ENCODE results near the gene PEF1. TPM values are rescaled to one million over a fixed set of nuclear protein-coding genes. Genes with fewer than 3 reads are reported as not detected.

The PEF1 gene
- polyA plus RNA-seq, 4 donors, result 55.5 to 72.2 (median 59.1) TPM

DNA sequence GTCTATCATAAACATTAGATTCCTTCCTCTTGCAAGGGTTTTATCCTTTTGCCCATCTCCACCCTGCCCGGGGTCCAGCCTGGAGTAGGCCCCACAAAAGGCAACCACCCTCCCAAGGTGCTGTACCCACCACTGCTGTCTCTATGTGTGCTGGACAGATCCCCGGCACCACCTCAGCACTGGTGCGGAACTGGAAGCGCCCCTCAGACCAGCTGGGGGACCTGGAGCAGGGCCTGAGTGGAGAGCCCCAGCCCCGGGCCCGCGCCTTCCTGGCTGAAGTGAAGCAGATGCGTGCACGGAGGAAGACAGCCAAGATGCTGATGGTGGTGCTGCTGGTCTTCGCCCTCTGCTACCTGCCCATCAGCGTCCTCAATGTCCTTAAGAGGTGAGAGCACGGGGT lies 21.3 kb downstream of the PEF1 start:
- 94 to 96% (median 95%) methylated on average over 12 of the region's 12 CpGs for WGBS, 3 donors
- Histone ChIP-seq H3K27me3 (ENCODE audit: control insufficient read depth in 3 of 3, insufficient read depth in 3 of 3, low read length in 3 of 3) (no peaks in the 10 kb centered on the region), H3K4me3 (ENCODE audit: low read depth in 1 of 3, low read length in 3 of 3) (no peak overlapping the region), H3K9me3 (ENCODE audit: control insufficient read depth in 2 of 2, insufficient read depth in 1 of 2, low read depth in 1 of 2, low read length in 1 of 2) (no peaks in the 10 kb centered on the region), H3K27ac (ENCODE audit: low read depth in 1 of 3, low read length in 2 of 3) (no peak overlapping the region), H3K36me3 (ENCODE audit: control insufficient read depth in 3 of 3, insufficient read depth in 2 of 3, low read depth in 1 of 3, low read length in 3 of 3) (peaks cover 0 to 37% (median 0%) of the 10 kb centered on the region in 3 donors), H3K4me1 (ENCODE audit: control insufficient read depth in 3 of 3, insufficient read depth in 2 of 3, low read depth in 1 of 3, low read length in 2 of 3) (peaks cover 0 to under 1% (median 0%) of the 10 kb centered on the region in 3 donors)
- DNase-seq, result no peak
- FAIRE-seq, result no peak

- Histone ChIP-seq H3K36me3 (ENCODE audit: control insufficient read depth in 3 of 3, insufficient read depth in 2 of 3, low read depth in 1 of 3, low read length in 3 of 3) (peaks cover 0 to 24% (median 0%) of the 10 kb centered on the region in 3 donors), H3K9me3 (ENCODE audit: control insufficient read depth in 2 of 2, insufficient read depth in 1 of 2, low read depth in 1 of 2, low read length in 1 of 2) (no peaks in the 10 kb centered on the region), H3K27ac (ENCODE audit: low read depth in 1 of 3, low read length in 2 of 3) (peak overlapping the region in 1 of 3 donors; percentile 43), H3K4me1 (ENCODE audit: control insufficient read depth in 3 of 3, insufficient read depth in 2 of 3, low read depth in 1 of 3, low read length in 2 of 3) (peaks cover 2 to 8% (median 4%) of the 10 kb centered on the region in 3 donors), H3K27me3 (ENCODE audit: control insufficient read depth in 3 of 3, insufficient read depth in 3 of 3, low read length in 3 of 3) (peaks cover 0 to 8% (median 1%) of the 10 kb centered on the region in 3 donors), H3K4me3 (ENCODE audit: low read depth in 1 of 3, low read length in 3 of 3) (no peak overlapping the region)
- DNase-seq (no peak), FAIRE-seq (no peak)
- WGBS, 3 donors, result 81 to 83% (median 81%) methylated on average over 13 to 15 of the region's 15 CpGs
These were observed 22.6 kb downstream of the PEF1 start for GRCh38 chr1:31621847-31622730.

- no peak for DNase-seq
- Histone ChIP-seq H3K9me3 (ENCODE audit: control insufficient read depth in 2 of 2, insufficient read depth in 1 of 2, low read depth in 1 of 2, low read length in 1 of 2) (no peaks in the 10 kb centered on the region), H3K36me3 (ENCODE audit: control insufficient read depth in 3 of 3, insufficient read depth in 2 of 3, low read depth in 1 of 3, low read length in 3 of 3) (peaks cover 0 to 18% (median 0%) of the 10 kb centered on the region in 3 donors), H3K4me1 (ENCODE audit: control insufficient read depth in 3 of 3, insufficient read depth in 2 of 3, low read depth in 1 of 3, low read length in 2 of 3) (peaks cover 2 to 8% (median 4%) of the 10 kb centered on the region in 3 donors), H3K27ac (ENCODE audit: low read depth in 1 of 3, low read length in 2 of 3) (no peak overlapping the region), H3K27me3 (ENCODE audit: control insufficient read depth in 3 of 3, insufficient read depth in 3 of 3, low read length in 3 of 3) (peaks cover 0 to 13% (median 3%) of the 10 kb centered on the region in 3 donors), H3K4me3 (ENCODE audit: low read depth in 1 of 3, low read length in 3 of 3) (no peak overlapping the region)
- FAIRE-seq, result no peak
- WGBS, 3 donors, result 91 to 93% (median 93%) methylated on average over 5 of the region's 5 CpGs
These were observed 23.2 kb downstream of the PEF1 start for GRCh38 chr1:31621498-31621820.

GRCh38 chr1:31620631-31621497 lies 23.8 kb downstream of the PEF1 start:
- no peak overlapping the region for H3K27ac ChIP-seq (ENCODE audit: low read depth in 1 of 3, low read length in 2 of 3)
- DNase-seq (no peak), FAIRE-seq (no peak)
- peaks cover 2 to 8% (median 4%) of the 10 kb centered on the region in 3 donors for H3K4me1 ChIP-seq (ENCODE audit: control insufficient read depth in 3 of 3, insufficient read depth in 2 of 3, low read depth in 1 of 3, low read length in 2 of 3)
- H3K36me3 ChIP-seq (ENCODE audit: control insufficient read depth in 3 of 3, insufficient read depth in 2 of 3, low read depth in 1 of 3, low read length in 3 of 3), result peaks cover 0 to 13% (median 0%) of the 10 kb centered on the region in 3 donors
- WGBS, 3 donors, result 93 to 94% (median 94%) methylated on average over 20 of the region's 20 CpGs
- no peaks in the 10 kb centered on the region for H3K9me3 ChIP-seq (ENCODE audit: control insufficient read depth in 2 of 2, insufficient read depth in 1 of 2, low read depth in 1 of 2, low read length in 1 of 2)
- H3K27me3 ChIP-seq (ENCODE audit: control insufficient read depth in 3 of 3, insufficient read depth in 3 of 3, low read length in 3 of 3), result peaks cover 0 to 13% (median 3%) of the 10 kb centered on the region in 3 donors
- no peak overlapping the region for H3K4me3 ChIP-seq (ENCODE audit: low read depth in 1 of 3, low read length in 3 of 3)

GRCh38 chr1:31618916-31619846 lies 25.5 kb downstream of the PEF1 start:
- Histone ChIP-seq H3K9me3 (ENCODE audit: control insufficient read depth in 2 of 2, insufficient read depth in 1 of 2, low read depth in 1 of 2, low read length in 1 of 2) (no peaks in the 10 kb centered on the region), H3K4me1 (ENCODE audit: control insufficient read depth in 3 of 3, insufficient read depth in 2 of 3, low read depth in 1 of 3, low read length in 2 of 3) (peaks cover 2 to 8% (median 4%) of the 10 kb centered on the region in 3 donors), H3K27me3 (ENCODE audit: control insufficient read depth in 3 of 3, insufficient read depth in 3 of 3, low read length in 3 of 3) (peaks cover 0 to 13% (median 3%) of the 10 kb centered on the region in 3 donors), H3K4me3 (ENCODE audit: low read depth in 1 of 3, low read length in 3 of 3) (no peak overlapping the region), H3K27ac (ENCODE audit: low read depth in 1 of 3, low read length in 2 of 3) (no peak overlapping the region), H3K36me3 (ENCODE audit: control insufficient read depth in 3 of 3, insufficient read depth in 2 of 3, low read depth in 1 of 3, low read length in 3 of 3) (peaks cover 0 to 3% (median 0%) of the 10 kb centered on the region in 3 donors)
- no peak for DNase-seq
- WGBS, 3 donors, result 69 to 79% (median 70%) methylated on average over 23 of the region's 23 CpGs
- no peak for FAIRE-seq

DNA sequence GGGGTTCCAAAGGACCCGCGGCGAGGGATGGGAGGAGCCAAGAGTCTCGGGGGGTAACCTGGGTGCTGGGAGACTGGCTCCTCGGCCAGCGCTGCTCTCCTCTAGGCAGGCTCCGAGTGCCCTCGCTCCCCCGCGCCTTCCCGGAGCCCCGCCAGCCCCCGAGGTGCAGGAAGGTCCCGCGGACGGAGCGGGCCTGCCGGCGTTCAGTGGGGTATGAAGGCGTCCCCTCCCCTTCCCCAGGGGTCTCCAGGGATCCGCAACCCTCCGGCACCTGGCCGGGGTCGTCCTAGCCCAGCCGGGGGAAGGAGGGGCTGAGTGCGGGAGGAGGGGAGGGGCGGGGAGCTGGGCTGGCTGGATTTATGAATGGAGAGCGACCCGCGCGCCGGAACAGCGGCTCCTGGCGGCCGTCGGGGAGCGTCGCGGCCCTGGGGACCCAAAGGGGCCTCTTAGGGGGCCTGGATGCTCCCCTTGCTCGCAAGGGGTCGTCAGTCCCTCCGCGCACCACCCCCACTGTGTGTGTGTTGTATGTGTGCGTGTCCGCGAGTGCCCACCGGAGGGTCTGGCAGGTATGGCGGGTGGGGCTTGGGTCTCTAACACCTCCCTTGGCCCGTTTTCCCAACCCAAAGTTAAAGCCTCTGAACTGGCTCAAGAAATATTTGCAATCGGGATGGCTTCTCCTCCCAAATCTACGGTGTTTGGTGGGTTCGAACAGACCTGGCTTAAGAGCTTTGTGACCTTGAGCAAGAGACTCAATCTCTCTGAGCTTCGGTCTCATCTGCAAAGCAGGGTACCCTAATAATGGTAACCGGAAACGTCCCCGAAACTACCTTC lies 26.5 kb downstream of the PEF1 start:
- 10 to 12% (median 12%) methylated on average over 48 to 56 of the region's 56 CpGs for WGBS, 3 donors
- peaks cover 0 to 13% (median 3%) of the 10 kb centered on the region in 3 donors for H3K27me3 ChIP-seq (ENCODE audit: control insufficient read depth in 3 of 3, insufficient read depth in 3 of 3, low read length in 3 of 3)
- no peaks in the 10 kb centered on the region for H3K36me3 ChIP-seq (ENCODE audit: control insufficient read depth in 3 of 3, insufficient read depth in 2 of 3, low read depth in 1 of 3, low read length in 3 of 3)
- peak; percentile 18 to 81 for DNase-seq
- H3K4me3 ChIP-seq (ENCODE audit: low read depth in 1 of 3, low read length in 3 of 3), result peak overlapping the region in 2 of 3 donors; percentile 37 to 50
- H3K4me1 ChIP-seq (ENCODE audit: control insufficient read depth in 3 of 3, insufficient read depth in 2 of 3, low read depth in 1 of 3, low read length in 2 of 3), result peaks cover 2 to 8% (median 4%) of the 10 kb centered on the region in 3 donors
- no peak for FAIRE-seq
- H3K9me3 ChIP-seq (ENCODE audit: control insufficient read depth in 2 of 2, insufficient read depth in 1 of 2, low read depth in 1 of 2, low read length in 1 of 2), result no peaks in the 10 kb centered on the region
- H3K27ac ChIP-seq (ENCODE audit: low read depth in 1 of 3, low read length in 2 of 3), result no peak overlapping the region

- Histone ChIP-seq H3K4me3 (ENCODE audit: low read depth in 1 of 3, low read length in 3 of 3) (peak within 1 kb of the TSS in 2 of 3 donors; percentile 37 to 50), H3K4me1 (ENCODE audit: control insufficient read depth in 3 of 3, insufficient read depth in 2 of 3, low read depth in 1 of 3, low read length in 2 of 3) (peaks cover 2 to 8% (median 4%) of the 10 kb centered on the region in 3 donors), H3K27me3 (ENCODE audit: control insufficient read depth in 3 of 3, insufficient read depth in 3 of 3, low read length in 3 of 3) (peaks cover 0 to 13% (median 3%) of the 10 kb centered on the region in 3 donors), H3K9me3 (ENCODE audit: control insufficient read depth in 2 of 2, insufficient read depth in 1 of 2, low read depth in 1 of 2, low read length in 1 of 2) (no peaks in the 10 kb centered on the region), H3K36me3 (ENCODE audit: control insufficient read depth in 3 of 3, insufficient read depth in 2 of 3, low read depth in 1 of 3, low read length in 3 of 3) (no peaks in the 10 kb centered on the region), H3K27ac (ENCODE audit: low read depth in 1 of 3, low read length in 2 of 3) (no peak within 1 kb of the TSS)
- 6 to 10% (median 8%) methylated on average over 20 to 48 of the region's 48 CpGs for WGBS, 3 donors
- DNase-seq (peak in 1 of 2 donors; percentile 21), FAIRE-seq (no peak)
These were observed 27.3 kb downstream of the PEF1 start, which contains the start of gene HCRTR1 for GRCh38 chr1:31617218-31617915. HCRTR1 (plus strand) TSS chr1:31617689; CDS start chr1:31619193, 1,504 bp downstream.

Measured in small intestine (tissue), 7 donors.